Kidney (tissue), 14 donors: ENCODE data around the gene CNOT4. TPM values are rescaled to one million over a fixed set of nuclear protein-coding genes. Genes with fewer than 3 reads are reported as not detected.

Experiments
- DNase-seq, 5 donors: peaks; one replicate each; pipeline ENCODE4 v3.0.0-alpha.2; 2013 to 2020
- FAIRE-seq: peaks from 2 replicates; lab custom pipeline; 2012; peaks lifted over from hg19 to GRCh38; lab: Jason Lieb, UNC
- H3K27ac ChIP-seq, 2 donors: one replicate each; pipeline ENCODE4 v1.7.0; 2013; ENCODE audit warnings: low read depth in 2 of 2, low read length in 2 of 2, inconsistent platforms in 1 of 2
- H3K27me3 ChIP-seq: one replicate; pipeline ENCODE4 v1.7.1; 2013; ENCODE audit warnings: low read length, inconsistent platforms; ENCODE audit not compliant: control insufficient read depth, insufficient read depth
- H3K36me3 ChIP-seq, 3 donors: one replicate each; pipeline versions ENCODE4 v1.7.0 to v1.7.1; 2013; ENCODE audit warnings: low read length in 3 of 3, control low read depth in 1 of 3, inconsistent platforms in 1 of 3; ENCODE audit not compliant: insufficient read depth in 3 of 3, control insufficient read depth in 2 of 3
- H3K4me1 ChIP-seq, 3 donors: one replicate each; pipeline versions ENCODE4 v1.7.0 to v1.7.1; 2013; ENCODE audit warnings: low read length in 3 of 3, inconsistent platforms in 1 of 3, low read depth in 1 of 3; ENCODE audit not compliant: control insufficient read depth in 2 of 3, insufficient read depth in 2 of 3
- H3K4me3 ChIP-seq, 3 donors: one replicate each; pipeline versions ENCODE4 v1.7.0 to v1.8.1; 2013; ENCODE audit warnings: low read length in 3 of 3, control low read depth in 1 of 3, inconsistent platforms in 1 of 3
- H3K9ac ChIP-seq, 3 donors: one replicate each; pipeline versions ENCODE4 v1.7.0 to v1.7.1; 2013; ENCODE audit warnings: low read length in 3 of 3, control low read depth in 1 of 3, inconsistent platforms in 1 of 3
- H3K9me3 ChIP-seq, 3 donors: one replicate each; pipeline versions ENCODE4 v1.7.0 to v1.7.1; 2013; ENCODE audit warnings: low read length in 3 of 3, control low read depth in 1 of 3, inconsistent platforms in 1 of 3; ENCODE audit not compliant: control insufficient read depth in 2 of 3, insufficient read depth in 1 of 3
- CTCF ChIP-seq: IDR thresholded peaks from 3 replicates; pipeline ENCODE4 v1.5.1; 2012; ENCODE audit warnings: mild to moderate bottlenecking, moderate library complexity, borderline replicate concordance; ENCODE audit not compliant: insufficient read depth; ENCODE audit errors: extremely low read depth
- intact Hi-C: fragments of 100-400 bp; cut with DNase I; formaldehyde crosslinking; loops from one replicate; pipeline ENCODE4 v1.11.1; 2022
- polyA plus RNA-seq: library from polyadenylated mRNA; stranded (reverse); fragments of 350-450 nt; fragmentation: Illumina TruSeq; extraction: RNeasy Lipid Tissue Mini Kit (QIAGEN cat#74804); gene quantifications from one replicate; pipeline ENCODE4 v1.2.3, GENCODE V29; 2014; ENCODE audit warnings: low read depth, low replicate concordance; ENCODE audit not compliant: insufficient read depth
- total RNA-seq: library from RNA; stranded (reverse); fragmentation: NEBNext Ultra II Directional; extraction: Animal tissue kit (Norgen Biotek cat#: 25700); gene quantifications from one replicate; pipeline ENCODE4 v1.2.1, GENCODE V29; 2021
- donor health status: control.
- donor health status: control.
- donor health status: control.
- donor health status: control.
- donor health status: control.
- donor health status: DM: yes; HTN: yes; CAD: no.
- donor health status: Normal renal cell carcinoma (clear cell type).

The CNOT4 gene
- total and polyA plus RNA-seq, 2 donors from 2014 or later: 8.4 to 26.2 TPM

- no peaks in the 10 kb centered on the region for H3K27me3 ChIP-seq
- H3K9me3 ChIP-seq: no peaks in the 10 kb centered on the region
- peaks cover 0 to 8% (median 6%) of the 10 kb centered on the region in 3 donors for H3K36me3 ChIP-seq
- H3K4me1 ChIP-seq: no peaks in the 10 kb centered on the region
- intact Hi-C loops: no loop called here
- DNase-seq (no peak), FAIRE-seq (no peak)
- no peak overlapping the region for H3K9ac ChIP-seq
- H3K27ac ChIP-seq: no peak overlapping the region
- H3K4me3 ChIP-seq: no peak overlapping the region
- TF ChIP-seq CTCF: no peak
These were observed 118.4 kb downstream of the CNOT4 start for GRCh38 chr7:135391514-135391913.

GRCh38 chr7:135390829-135391228 lies 119.1 kb downstream of the CNOT4 start:
- no peak overlapping the region for H3K4me3 ChIP-seq
- FAIRE-seq (no peak), DNase-seq (no peak)
- H3K27me3 ChIP-seq: no peaks in the 10 kb centered on the region
- H3K9ac ChIP-seq: no peak overlapping the region
- peaks cover 0 to 8% (median 6%) of the 10 kb centered on the region in 3 donors for H3K36me3 ChIP-seq
- H3K4me1 ChIP-seq: no peaks in the 10 kb centered on the region
- TF ChIP-seq CTCF: no peak
- no peak overlapping the region for H3K27ac ChIP-seq
- H3K9me3 ChIP-seq: no peaks in the 10 kb centered on the region
- intact Hi-C loops: no loop called here

- no peak for TF ChIP-seq CTCF
- H3K4me1 ChIP-seq: no peaks in the 10 kb centered on the region
- no peaks in the 10 kb centered on the region for H3K9me3 ChIP-seq
- H3K4me3 ChIP-seq: no peak overlapping the region
- intact Hi-C loops: no loop called here
- DNase-seq (no peak), FAIRE-seq (no peak)
- H3K36me3 ChIP-seq: peaks cover 0 to 8% (median 3%) of the 10 kb centered on the region in 3 donors
- H3K27ac ChIP-seq: no peak overlapping the region
- no peaks in the 10 kb centered on the region for H3K27me3 ChIP-seq
- no peak overlapping the region for H3K9ac ChIP-seq
These were observed 119.9 kb downstream of the CNOT4 start for GRCh38 chr7:135389971-135390370.

- no peaks in the 10 kb centered on the region for H3K9me3 ChIP-seq
- H3K4me1 ChIP-seq: no peaks in the 10 kb centered on the region
- FAIRE-seq (no peak), DNase-seq (no peak)
- H3K9ac ChIP-seq: no peak overlapping the region
- H3K36me3 ChIP-seq: peaks cover 0 to under 1% (median 0%) of the 10 kb centered on the region in 3 donors
- H3K27me3 ChIP-seq: no peaks in the 10 kb centered on the region
- intact Hi-C loops: no loop called here
- H3K4me3 ChIP-seq: no peak overlapping the region
- no peak overlapping the region for H3K27ac ChIP-seq
- TF ChIP-seq CTCF: no peak
These were observed 121.3 kb downstream of the CNOT4 start for GRCh38 chr7:135388616-135389015.
